Heart right ventricle (tissue), 16 donors: ENCODE results near the gene POU3F3. TPM values are rescaled to one million over a fixed set of nuclear protein-coding genes. Genes with fewer than 3 reads are reported as not detected.

ENCODE experiments used
- ATAC-seq, 8 donors: fragments of 200-7000 bp; cut with Tn5 transposase; one replicate each; pipeline ENCODE4 v1.9.1; 2020; ENCODE audit warnings: mild to moderate bottlenecking in 8 of 8, moderate library complexity in 8 of 8, moderate number of reproducible peaks in 1 of 8
- DNase-seq, 2 donors: peaks; one replicate each; pipeline ENCODE4 v3.0.0-alpha.2; 2020
- H3K27ac ChIP-seq, 10 donors: fragments of 200-600 bp; sonication (generic) in 2 of 10; one replicate each; pipeline versions ENCODE4 v1.5.0 to v1.8.0; 2020 to 2022; ENCODE audit warnings: mild to moderate bottlenecking in 3 of 10
- H3K27me3 ChIP-seq, 7 donors: fragments of 200-600 bp; one replicate each; pipeline ENCODE4 v1.8.0; 2021 to 2022; ENCODE audit warnings: mild to moderate bottlenecking in 2 of 7
- H3K36me3 ChIP-seq, 9 donors: fragments of 200-600 bp; sonication (generic) in 1 of 9; one replicate each; pipeline versions ENCODE4 v1.5.0 to v1.8.0; 2020 to 2022; ENCODE audit warnings: mild to moderate bottlenecking in 2 of 9
- H3K4me1 ChIP-seq, 9 donors: fragments of 200-600 bp; sonication (generic) in 1 of 9; one replicate each; pipeline versions ENCODE4 v1.5.0 to v1.8.0; 2020 to 2022; ENCODE audit warnings: mild to moderate bottlenecking in 4 of 9
- H3K4me3 ChIP-seq, 10 donors: fragments of 200-600 bp; sonication (generic) in 2 of 10; one replicate each; pipeline versions ENCODE4 v1.5.0 to v1.8.0; 2020 to 2022; ENCODE audit warnings: mild to moderate bottlenecking in 7 of 10, moderate library complexity in 2 of 10
- H3K9me3 ChIP-seq, 11 donors: fragments of 200-600 bp in 10 of 11; sonication (generic) in 2 of 11; one replicate each; pipeline versions ENCODE4 v1.5.0 to v1.8.0; 2013 to 2022; ENCODE audit warnings: mild to moderate bottlenecking in 2 of 11, control low read depth in 1 of 11, moderate library complexity in 1 of 11
- WGBS, 2 donors: extraction: QIAGEN DNeasy Blood & Tissue Kit; methylation state at CpG; one replicate each; pipeline ENCODE4 v1.1.7; 2013; ENCODE audit warnings: inconsistent platforms in 1 of 2; 5-methylcytosine and 5-hydroxymethylcytosine counted together
- intact Hi-C, 10 donors: fragments of 100-400 bp; cut with DNase I; formaldehyde crosslinking; loops; one replicate each; pipeline versions ENCODE4 v1.11.1 to v1.14.2; 2022
- polyA plus RNA-seq, 2 donors: library from polyadenylated mRNA; stranded (reverse); fragments of 200-250 nt; gene quantifications; one replicate each; pipeline ENCODE4 v1.2.3, GENCODE V29; 2013
- total RNA-seq, 10 donors: library from RNA; stranded (reverse); fragmentation: NEBNext Ultra II Directional in 3 of 10; extraction: Animal tissue kit (Norgen Biotek cat#: 25700) in 3 of 10; gene quantifications; one replicate each; pipeline versions ENCODE4 v1.2.1 to v1.2.4, GENCODE V29; 2021 to 2023
- TF ChIP-seq, protein P1 (sequence below), 9 donors: fragments of 200-600 bp; sonication (generic) in 2 of 9; IDR thresholded peaks; one replicate each; pipeline versions ENCODE4 v1.5.0 to v1.8.0; 2021 to 2022; ENCODE audit warnings: antibody characterized with exemption in 9 of 9, mild to moderate bottlenecking in 5 of 9, moderate library complexity in 1 of 9
- donor health status: Arrhythmogenic right ventricular cardiomyopathy.
- donor health status: ischemic (EF 13 %, LVEDD 7.1; RV severe dilation, severe dysfunction).
- donor health status: healthy with polysubstance abuse.
- donor health status: DM: no; HTN: yes; CAD: no.
- donor health status: DM: no; HTN: no; CAD: no.
- donor health status: ischemic (EF 25% LVEDD 6.9; RV normal size, moderate dysfunction).
- donor health status: ischemic (EF 25% LVEDD 5.7; RV mildly dilated, moderate dysfunction).
- donor health status: healthy.
- donor health status: DM: yes; HTN: yes; CAD: no.
- donor health status: Ischemic cardiomyopathy.
- donor health status: ischemic (EF 35%, LVEDD 5.7; RV mildly dilated, moderate dysfunction).
- donor health status: nonischemic (EF 11% LVEDD 7.7; RV severe dilation, severe dysfunction).
- donor health status: DM: yes; HTN: yes; CAD: no.
- donor health status: PGD.
- donor health status: ischemic (EF 29% LVEDD 5.4; RV normal size, mild dysfunction).
- donor health status: nonischemic (EF 23%, LVEDD 6.1; RV moderate dilation, normal function).

POU3F3 gene
- total and polyA plus RNA-seq, 12 donors = 0.04 to 0.61 (median 0.12) TPM; not detected in 5

DNA sequence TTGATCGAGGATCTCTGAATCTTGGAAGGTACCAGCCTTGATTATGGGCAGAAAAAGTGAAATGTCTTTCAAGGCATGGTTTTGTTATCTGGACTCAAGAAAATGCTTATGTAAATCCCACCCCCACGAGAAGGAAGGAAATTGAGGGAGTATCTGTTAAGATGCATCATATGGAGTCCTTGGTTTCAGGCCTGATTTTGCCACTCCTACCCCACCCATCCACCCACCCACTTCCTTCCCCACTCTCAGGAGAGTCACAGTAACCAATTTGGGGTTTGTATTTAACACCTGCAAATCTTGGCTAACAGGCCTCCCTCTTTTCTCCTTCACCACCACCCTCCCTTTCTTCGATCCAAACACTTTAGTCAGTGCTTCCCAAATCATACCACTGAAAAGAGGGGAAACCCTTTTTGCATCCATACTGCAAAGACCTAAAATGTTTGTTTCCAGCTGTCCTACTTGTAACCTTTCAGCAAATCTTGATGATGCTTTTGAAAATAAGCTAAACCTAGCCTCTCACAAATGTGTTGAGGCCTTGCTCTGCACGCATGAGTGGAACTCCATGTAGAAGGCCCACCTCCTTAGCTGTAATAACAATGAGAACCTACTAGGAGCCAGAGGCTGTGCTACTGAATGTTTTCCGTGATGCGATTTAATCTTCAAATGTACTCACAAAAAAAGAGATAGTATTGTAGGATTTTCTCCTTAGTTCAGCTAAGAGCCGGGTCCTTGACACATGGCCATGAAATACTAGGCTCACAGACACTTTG is 34.8 kb downstream of the POU3F3 start:
- 78 to 87% methylated on average over 7 of the region's 7 CpGs for WGBS, 2 donors
- peaks cover 0 to 53% (median 39%) of the 10 kb centered on the region in 7 donors for H3K27me3 ChIP-seq

GRCh38 chr2:104889291-104889959 is 35.5 kb downstream of the POU3F3 start:
- peaks cover 0 to 49% (median 32%) of the 10 kb centered on the region in 7 donors for H3K27me3 ChIP-seq
- no peak overlapping the region for H3K27ac ChIP-seq
- 68 to 72% methylated on average over 8 of the region's 8 CpGs for WGBS, 2 donors
- TF ChIP-seq, protein P1, sequence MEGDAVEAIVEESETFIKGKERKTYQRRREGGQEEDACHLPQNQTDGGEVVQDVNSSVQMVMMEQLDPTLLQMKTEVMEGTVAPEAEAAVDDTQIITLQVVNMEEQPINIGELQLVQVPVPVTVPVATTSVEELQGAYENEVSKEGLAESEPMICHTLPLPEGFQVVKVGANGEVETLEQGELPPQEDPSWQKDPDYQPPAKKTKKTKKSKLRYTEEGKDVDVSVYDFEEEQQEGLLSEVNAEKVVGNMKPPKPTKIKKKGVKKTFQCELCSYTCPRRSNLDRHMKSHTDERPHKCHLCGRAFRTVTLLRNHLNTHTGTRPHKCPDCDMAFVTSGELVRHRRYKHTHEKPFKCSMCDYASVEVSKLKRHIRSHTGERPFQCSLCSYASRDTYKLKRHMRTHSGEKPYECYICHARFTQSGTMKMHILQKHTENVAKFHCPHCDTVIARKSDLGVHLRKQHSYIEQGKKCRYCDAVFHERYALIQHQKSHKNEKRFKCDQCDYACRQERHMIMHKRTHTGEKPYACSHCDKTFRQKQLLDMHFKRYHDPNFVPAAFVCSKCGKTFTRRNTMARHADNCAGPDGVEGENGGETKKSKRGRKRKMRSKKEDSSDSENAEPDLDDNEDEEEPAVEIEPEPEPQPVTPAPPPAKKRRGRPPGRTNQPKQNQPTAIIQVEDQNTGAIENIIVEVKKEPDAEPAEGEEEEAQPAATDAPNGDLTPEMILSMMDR (IDR thresholded peaks at IDR 0.05) = no peak
- H3K9me3 ChIP-seq = no peaks in the 10 kb centered on the region
- H3K4me1 ChIP-seq = no peaks in the 10 kb centered on the region
- H3K4me3 ChIP-seq = no peak overlapping the region
- intact Hi-C loops = no loop called here
- DNase-seq (no peak), ATAC-seq (no peak)
- H3K36me3 ChIP-seq = no peaks in the 10 kb centered on the region

More for the DNA sequence above, 34.8 kb downstream of the POU3F3 start:
- TF ChIP-seq, protein P1 (IDR thresholded peaks at IDR 0.05) = no peak
- H3K9me3 ChIP-seq = no peaks in the 10 kb centered on the region
- H3K27ac ChIP-seq = no peak overlapping the region
- ATAC-seq (no peak), DNase-seq (no peak)
- H3K4me3 ChIP-seq = no peak overlapping the region
- no peaks in the 10 kb centered on the region for H3K4me1 ChIP-seq
- intact Hi-C loops = no loop called here
- H3K36me3 ChIP-seq = no peaks in the 10 kb centered on the region

- ATAC-seq (no peak), DNase-seq (no peak)
- H3K9me3 ChIP-seq = no peaks in the 10 kb centered on the region
- H3K27ac ChIP-seq = no peak overlapping the region
- intact Hi-C loops = no loop called here
- TF ChIP-seq, protein P1 (IDR thresholded peaks at IDR 0.05) = no peak
- 69 to 72% methylated on average over 15 of the region's 15 CpGs for WGBS, 2 donors
- H3K4me1 ChIP-seq = no peaks in the 10 kb centered on the region
- H3K4me3 ChIP-seq = no peak overlapping the region
- no peaks in the 10 kb centered on the region for H3K36me3 ChIP-seq
- peaks cover 0 to 44% (median 25%) of the 10 kb centered on the region in 7 donors for H3K27me3 ChIP-seq
These were observed 36.2 kb downstream of the POU3F3 start for GRCh38 chr2:104889960-104890684.

DNA sequence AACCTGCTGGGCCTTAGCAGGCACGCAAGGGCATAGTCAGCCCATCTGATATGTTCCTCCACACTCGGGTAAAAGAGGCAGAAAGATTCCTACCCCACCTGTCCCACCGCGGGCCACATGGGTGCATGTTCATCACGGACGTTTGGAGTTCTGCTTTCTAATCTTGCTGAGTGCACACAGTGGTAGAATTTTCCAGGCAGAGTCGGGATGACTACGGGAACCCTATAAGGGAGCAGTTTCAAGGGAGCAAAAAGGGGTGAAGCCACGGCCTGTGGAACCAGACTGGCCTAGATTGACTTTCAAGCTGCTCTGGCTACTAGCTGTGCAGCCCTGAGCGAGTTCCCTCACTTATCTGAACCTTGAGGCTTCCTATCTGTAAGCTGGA is 36.8 kb downstream of the POU3F3 start:
- TF ChIP-seq, protein P1 (IDR thresholded peaks at IDR 0.05) = no peak
- no peaks in the 10 kb centered on the region for H3K36me3 ChIP-seq
- H3K9me3 ChIP-seq = no peaks in the 10 kb centered on the region
- 78 to 79% methylated on average over 10 of the region's 10 CpGs for WGBS, 2 donors
- H3K4me1 ChIP-seq = no peaks in the 10 kb centered on the region
- no peak for DNase-seq
- ATAC-seq = no peak
- intact Hi-C loops = no loop called here
- H3K27ac ChIP-seq = no peak overlapping the region
- no peak overlapping the region for H3K4me3 ChIP-seq
- H3K27me3 ChIP-seq = peaks cover 0 to 41% (median 24%) of the 10 kb centered on the region in 7 donors
